Gastrocnemius medialis (tissue), 4 donors: ENCODE results near the gene ATP2A1. TPM values are rescaled to one million over a fixed set of nuclear protein-coding genes. Genes with fewer than 3 reads are reported as not detected.
A peak's percentile ranks its signal among the peaks of the same experiment; 100 is the strongest.

Experiments used
- ATAC-seq, 2 donors: fragments of 150-250 bp; one replicate each; pipeline ENCODE4 v1.9.1; 2016
- DNase-seq, 2 donors: peaks; one replicate each; pipeline ENCODE4 v3.0.0-alpha.2; 2019
- H3K27ac ChIP-seq, 4 donors: fragments of 200-600 bp; sonication (generic); 1 replicate in 1 of 4; 2 replicates in 3 of 4; pipeline ENCODE4 v1.5.1; 2016 to 2018; ENCODE audit warnings: mild to moderate bottlenecking in 2 of 4, moderate library complexity in 1 of 4
- H3K27me3 ChIP-seq, 3 donors: fragments of 200-600 bp; sonication (generic) in 2 of 3; 1 replicate in 1 of 3; 2 replicates in 2 of 3; pipeline versions ENCODE4 v1.5.1 to v1.6.0; 2016 to 2019; ENCODE audit warnings: mild to moderate bottlenecking in 1 of 3, moderate library complexity in 1 of 3
- H3K36me3 ChIP-seq, 2 donors: fragments of 200-600 bp; sonication (generic) in 1 of 2; one replicate each; pipeline ENCODE4 v1.5.1; 2017 to 2018
- H3K4me1 ChIP-seq, 2 donors: fragments of 200-600 bp; sonication (generic) in 1 of 2; one replicate each; pipeline ENCODE4 v1.5.1; 2016 to 2017; ENCODE audit warnings: mild to moderate bottlenecking in 2 of 2
- H3K4me3 ChIP-seq, 4 donors: fragments of 200-600 bp; sonication (generic) in 3 of 4; 1 replicate in 1 of 4; 2 replicates in 3 of 4; pipeline ENCODE4 v1.5.1; 2016 to 2019; ENCODE audit warnings: mild to moderate bottlenecking in 2 of 4
- H3K9me3 ChIP-seq, 3 donors: fragments of 200-600 bp; sonication (generic) in 2 of 3; 1 replicate in 1 of 3; 2 replicates in 2 of 3; pipeline ENCODE4 v1.5.1; 2016 to 2019
- POLR2A ChIP-seq, 2 donors: fragments of 450-650 bp; IDR thresholded peaks; one replicate each; pipeline ENCODE4 v1.6.1; 2017; ENCODE audit warnings: antibody characterized with exemption in 2 of 2, mild to moderate bottlenecking in 2 of 2, moderate library complexity in 2 of 2
- in situ Hi-C, 4 donors: fragments of 200-750 bp; cut with MboI; loops; one replicate each; pipeline versions ENCODE4 v1.15.0 to v1.8.0; 2017; ENCODE audit warnings: low sequenced_read_pairs in 4 of 4
- intact Hi-C: fragments of 100-400 bp; cut with DNase I; formaldehyde crosslinking; loops from one replicate; pipeline ENCODE4 v1.15.1; 2023; ENCODE audit warnings: low total_unique reads
- total RNA-seq, 4 donors: library from RNA; depleted of rRNA; stranded (reverse); fragments of >200 nt; gene quantifications; one replicate each; pipeline versions ENCODE4 v1.1.0 to v1.2.3, GENCODE V29; 2016
- TF ChIP-seq, protein P1 (sequence below), 5 experiments: fragments of 450-650 bp in 3 of 5; fragments of 200-600 bp in 2 of 5; sonication (generic) in 2 of 5; IDR thresholded peaks in 4 of 5; conservative IDR thresholded peaks in 1 of 5; 1 replicate in 4 of 5; 2 replicates in 1 of 5; pipeline ENCODE4 v1.5.1; 2016 to 2019; ENCODE audit warnings: antibody characterized with exemption in 5 of 5, mild to moderate bottlenecking in 3 of 5, moderate library complexity in 3 of 5

ATP2A1 gene
- total RNA-seq, 4 donors from 2014 or later = 380 to 909 (median 764) TPM

DNA sequence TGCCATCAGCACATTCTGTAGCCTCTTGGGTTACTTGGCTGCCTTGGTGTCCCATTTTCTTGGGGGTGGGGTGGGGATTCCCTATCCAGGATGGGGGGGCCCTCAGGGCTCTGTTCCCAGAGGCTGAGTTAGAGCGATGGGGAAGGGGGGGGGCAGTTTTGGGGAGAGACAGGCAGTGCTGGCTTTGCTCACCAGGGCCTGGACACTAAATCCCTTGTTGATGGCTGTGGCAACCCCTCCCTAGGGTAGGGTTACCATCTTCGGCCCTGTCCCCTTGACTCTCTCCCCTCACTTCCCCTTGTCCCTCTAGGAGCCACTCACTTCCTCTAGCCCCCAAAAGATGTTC lies 660 bp upstream of the ATP2A1 start:
- Histone ChIP-seq H3K27me3 (no peaks in the 10 kb centered on the region), H3K9me3 (no peaks in the 10 kb centered on the region), H3K4me1 (peaks cover 38 to 57% of the 10 kb centered on the region in 2 donors), H3K36me3 (peaks cover 0 to 6% of the 10 kb centered on the region in 2 donors), H3K27ac (peak overlapping the region; percentile 83 to 92 (median 90)), H3K4me3 (peak overlapping the region in 2 of 4 donors; percentile 73 to 77)
- intact Hi-C loops (loop anchor here (10.0 kb wide), 1 partner anchor 343 kb away; the partner anchor contains the start of gene NUPR1), in situ Hi-C loops (loop anchor here in 1 of 4 donors (10.0 kb wide), 1 partner anchor 67 kb away; no protein-coding TSS in a partner anchor)
- peak in 1 of 2 donors; percentile 24 for ATAC-seq
- peak in 1 of 2 donors; percentile 59 for DNase-seq
- no peak for TF ChIP-seq POLR2A (IDR thresholded peaks at IDR 0.05)
- TF ChIP-seq, protein P1, sequence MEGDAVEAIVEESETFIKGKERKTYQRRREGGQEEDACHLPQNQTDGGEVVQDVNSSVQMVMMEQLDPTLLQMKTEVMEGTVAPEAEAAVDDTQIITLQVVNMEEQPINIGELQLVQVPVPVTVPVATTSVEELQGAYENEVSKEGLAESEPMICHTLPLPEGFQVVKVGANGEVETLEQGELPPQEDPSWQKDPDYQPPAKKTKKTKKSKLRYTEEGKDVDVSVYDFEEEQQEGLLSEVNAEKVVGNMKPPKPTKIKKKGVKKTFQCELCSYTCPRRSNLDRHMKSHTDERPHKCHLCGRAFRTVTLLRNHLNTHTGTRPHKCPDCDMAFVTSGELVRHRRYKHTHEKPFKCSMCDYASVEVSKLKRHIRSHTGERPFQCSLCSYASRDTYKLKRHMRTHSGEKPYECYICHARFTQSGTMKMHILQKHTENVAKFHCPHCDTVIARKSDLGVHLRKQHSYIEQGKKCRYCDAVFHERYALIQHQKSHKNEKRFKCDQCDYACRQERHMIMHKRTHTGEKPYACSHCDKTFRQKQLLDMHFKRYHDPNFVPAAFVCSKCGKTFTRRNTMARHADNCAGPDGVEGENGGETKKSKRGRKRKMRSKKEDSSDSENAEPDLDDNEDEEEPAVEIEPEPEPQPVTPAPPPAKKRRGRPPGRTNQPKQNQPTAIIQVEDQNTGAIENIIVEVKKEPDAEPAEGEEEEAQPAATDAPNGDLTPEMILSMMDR (IDR thresholded peaks at IDR 0.05 in 4 of 5, conservative IDR thresholded peaks at IDR 0.05 in 1 of 5) = no peak

DNA sequence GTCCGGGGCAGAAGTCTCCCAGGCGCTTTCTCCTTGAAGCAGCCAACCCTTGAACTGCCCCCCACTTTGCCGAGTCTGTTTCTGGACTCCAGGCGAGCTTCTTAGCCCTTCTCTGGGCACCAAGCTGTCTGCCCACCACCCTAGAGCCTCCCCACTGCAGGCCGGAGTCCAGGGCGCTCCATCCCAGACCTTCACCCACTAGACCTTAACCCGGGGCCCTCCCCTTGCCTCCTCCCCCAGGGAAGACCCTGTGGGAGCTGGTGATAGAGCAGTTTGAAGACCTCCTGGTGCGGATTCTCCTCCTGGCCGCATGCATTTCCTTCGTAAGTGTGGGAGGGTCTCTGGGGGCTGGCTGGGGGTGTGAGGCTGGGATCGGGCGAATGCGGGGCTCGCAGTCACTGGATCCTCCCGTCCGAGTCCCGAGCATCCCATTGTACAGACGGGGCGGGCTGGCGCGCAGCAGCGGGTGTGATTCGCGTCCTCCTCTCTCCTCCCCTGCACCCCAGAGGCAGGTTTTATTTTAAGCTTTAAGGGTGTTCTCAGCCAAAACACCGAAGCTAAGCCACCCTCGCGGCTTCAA lies 1.1 kb downstream of the ATP2A1 start:
- in situ Hi-C loops (loop anchor here in 1 of 4 donors (10.0 kb wide), 1 partner anchor 65 kb away; no protein-coding TSS in a partner anchor), intact Hi-C loops (loop anchor here (1.0 to 10.0 kb wide), 3 partner anchors 17 to 345 kb away; partner anchors contain the start of genes NFATC2IP, NUPR1 and SH2B1)
- Histone ChIP-seq H3K4me3 (peak overlapping the region; percentile 68 to 95 (median 75)), H3K36me3 (no peaks in the 10 kb centered on the region), H3K27ac (peak overlapping the region; percentile 83 to 92 (median 90)), H3K9me3 (no peaks in the 10 kb centered on the region), H3K27me3 (no peaks in the 10 kb centered on the region), H3K4me1 (peaks cover 38 to 69% of the 10 kb centered on the region in 2 donors)
- DNase-seq (no peak), ATAC-seq (peak; percentile 2 to 5)
- TF ChIP-seq, protein P1 (IDR thresholded peaks at IDR 0.05 in 4 of 5, conservative IDR thresholded peaks at IDR 0.05 in 1 of 5) = no peak
- TF ChIP-seq POLR2A (IDR thresholded peaks at IDR 0.05) = no peak

DNA sequence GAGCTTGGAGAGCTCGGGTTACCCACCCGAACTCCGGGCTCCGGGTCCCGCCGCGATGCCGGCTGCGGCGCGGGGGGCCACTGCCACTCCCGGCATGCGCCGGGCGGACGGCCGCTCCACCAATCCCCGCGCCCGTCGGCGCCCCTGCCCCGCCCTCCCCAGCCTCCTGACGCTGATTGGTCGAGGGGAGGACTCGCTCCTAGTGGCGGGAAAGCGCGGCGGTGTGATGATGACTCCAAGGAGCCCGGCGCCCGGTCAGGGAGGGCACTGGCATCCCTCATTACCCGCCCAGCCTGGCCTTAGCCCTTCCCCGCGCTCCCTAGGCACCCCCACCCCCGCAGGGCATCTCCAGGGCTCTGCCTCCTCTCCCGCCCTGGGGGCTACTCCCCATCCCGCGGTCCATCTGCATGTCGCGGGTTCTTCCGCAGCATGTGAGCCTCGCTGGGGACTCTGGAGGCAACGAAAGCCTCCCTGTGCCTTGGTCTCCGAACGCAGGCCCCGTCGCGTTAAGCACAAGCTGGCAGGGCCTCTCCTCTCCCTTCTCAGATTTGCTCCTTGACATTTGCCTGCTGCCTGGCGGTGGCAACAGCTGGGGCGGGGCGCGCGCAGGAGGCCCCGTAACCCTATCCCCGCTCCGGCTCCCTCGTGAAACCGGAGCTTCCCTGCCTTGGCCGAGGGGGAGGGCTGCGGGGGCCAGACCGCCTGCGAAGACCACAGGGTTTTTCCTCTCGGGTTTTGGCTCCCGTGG lies 1.7 kb downstream of the ATP2A1 start:
- peak; percentile 52 to 75 for TF ChIP-seq POLR2A (IDR thresholded peaks at IDR 0.05)
- TF ChIP-seq, protein P1 (IDR thresholded peaks at IDR 0.05 in 4 of 5, conservative IDR thresholded peaks at IDR 0.05 in 1 of 5) = peak in 3 of 5 experiments; percentile 24 to 44 (median 28)
- Histone ChIP-seq H3K27me3 (no peaks in the 10 kb centered on the region), H3K4me1 (peaks cover 37 to 68% of the 10 kb centered on the region in 2 donors), H3K9me3 (no peaks in the 10 kb centered on the region), H3K36me3 (no peaks in the 10 kb centered on the region), H3K27ac (peak overlapping the region; percentile 83 to 92 (median 90)), H3K4me3 (peak overlapping the region; percentile 68 to 95 (median 75))
- peak; percentile 40 to 55 for ATAC-seq
- intact Hi-C loops (loop anchor here (1.0 to 10.0 kb wide), 4 partner anchors 17 to 345 kb away; partner anchors contain the start of genes NFATC2IP, NUPR1, RABEP2 and SH2B1), in situ Hi-C loops (loop anchor here in 1 of 4 donors (10.0 kb wide), 1 partner anchor 65 kb away; no protein-coding TSS in a partner anchor)
- DNase-seq = peak; percentile 86 to 91

GRCh38 chr16:28880589-28880915 lies 2.3 kb downstream of the ATP2A1 start:
- H3K36me3 ChIP-seq = no peaks in the 10 kb centered on the region
- peak overlapping the region; percentile 83 to 92 (median 90) for H3K27ac ChIP-seq
- intact Hi-C loops = loop anchor here (2.0 kb wide), 1 partner anchor 44 kb away; the partner anchor contains the start of gene RABEP2
- H3K4me1 ChIP-seq = peaks cover 32 to 62% of the 10 kb centered on the region in 2 donors
- TF ChIP-seq, protein P1 (IDR thresholded peaks at IDR 0.05 in 4 of 5, conservative IDR thresholded peaks at IDR 0.05 in 1 of 5) = no peak
- H3K9me3 ChIP-seq = no peaks in the 10 kb centered on the region
- no peak for DNase-seq
- ATAC-seq = no peak
- H3K27me3 ChIP-seq = no peaks in the 10 kb centered on the region
- in situ Hi-C loops = no loop called here
- H3K4me3 ChIP-seq = peak overlapping the region; percentile 68 to 95 (median 75)
